K562 (cell line): Measurements from ENCODE around the gene ACOX1. TPM values are rescaled to one million over a fixed set of nuclear protein-coding genes. Genes with fewer than 3 reads are reported as not detected.

Source experiments
- BRCA1 ChIP-seq, 2 experiments: fragments of 450-650 bp in 1 of 2; sonication (generic) in 1 of 2; formaldehyde crosslinking in 1 of 2; IDR thresholded peaks; 2 replicates each; pipeline versions ENCODE4 v1.5.0 to v1.6.1; 2017 to 2020; ENCODE audit warnings: mild to moderate bottlenecking in 1 of 2, missing genetic modification reagents in 1 of 2
- ETV5 ChIP-seq: sonication (generic); formaldehyde crosslinking; IDR thresholded peaks from 2 replicates; pipeline ENCODE4 v1.4.0; 2020; ENCODE audit warnings: low read depth, mild to moderate bottlenecking, missing genetic modification reagents
- GTF2A2 ChIP-seq: IDR thresholded peaks from 2 replicates; pipeline ENCODE4 v1.6.1; 2016; ENCODE audit warnings: mild to moderate bottlenecking, missing genetic modification characterization, missing compliant biosample characterization
- MAX ChIP-seq: sonication (generic); formaldehyde crosslinking; IDR thresholded peaks from 2 replicates; pipeline ENCODE4 v1.9.0; 2022; ENCODE audit warnings: mild to moderate bottlenecking, missing genetic modification reagents
- MED1 ChIP-seq: sonication (generic); formaldehyde crosslinking; IDR thresholded peaks from 2 replicates; pipeline ENCODE4 v1.8.1; 2023; ENCODE audit warnings: missing genetic modification reagents, borderline replicate concordance
- MLX ChIP-seq, 2 experiments: fragments of 450-650 bp in 1 of 2; sonication (generic) in 1 of 2; formaldehyde crosslinking; conservative IDR thresholded peaks; 2 replicates each; pipeline versions ENCODE4 v1.4.0 to v1.8.1; 2020 to 2022; ENCODE audit warnings: mild to moderate bottlenecking in 1 of 2, missing genetic modification reagents in 1 of 2
- NFRKB ChIP-seq: fragments of 450-650 bp; IDR thresholded peaks from 2 replicates; pipeline ENCODE4 v1.6.1; 2016; ENCODE audit warnings: low read depth
- NFXL1 ChIP-seq: fragments of 450-650 bp; formaldehyde crosslinking; IDR thresholded peaks from 2 replicates; pipeline ENCODE4 v1.4.0; 2021; ENCODE audit warnings: mild to moderate bottlenecking
- PCBP1 ChIP-seq: fragments of 200-400 bp; formaldehyde crosslinking; IDR thresholded peaks from 2 replicates; pipeline ENCODE4 v1.6.1; 2018; ENCODE audit warnings: mild to moderate bottlenecking, low read depth, low read length; ENCODE audit not compliant: poor library complexity, severe bottlenecking
- RFX1 ChIP-seq: fragments of 450-650 bp; IDR thresholded peaks from 2 replicates; pipeline ENCODE4 v1.6.1; 2016; ENCODE audit warnings: mild to moderate bottlenecking, moderate library complexity
- RUNX1 ChIP-seq: sonication (generic); IDR thresholded peaks from 2 replicates; pipeline ENCODE4 v1.6.1; 2016; ENCODE audit warnings: antibody characterized with exemption, low read depth
- TAF1 ChIP-seq: IDR thresholded peaks from 2 replicates; pipeline ENCODE4 v1.6.1; 2011; ENCODE audit warnings: mild to moderate bottlenecking, low read length, moderate library complexity; ENCODE audit not compliant: insufficient read depth, control insufficient read depth, severe bottlenecking; ENCODE audit errors: extremely low read depth
- TSHZ1 ChIP-seq: fragments of 250-450 bp; sonication (Bioruptor Pico); IDR thresholded peaks from 2 replicates; pipeline ENCODE4 v1.4.0; 2020; ENCODE audit warnings: mild to moderate bottlenecking, moderate library complexity
- U2AF1 ChIP-seq: fragments of 200-400 bp; formaldehyde crosslinking; optimal IDR thresholded peaks from 2 replicates; pipeline ENCODE3; 2017; ENCODE audit warnings: mild to moderate bottlenecking, low read depth, low read length, moderate library complexity
- ZBTB2 ChIP-seq: fragments of 450-650 bp; IDR thresholded peaks from 2 replicates; pipeline ENCODE4 v1.6.1; 2016; ENCODE audit warnings: antibody characterized with exemption
- ZC3H4 ChIP-seq: sonication (generic); formaldehyde crosslinking; IDR thresholded peaks from 2 replicates; pipeline ENCODE4 v1.9.0; 2021; ENCODE audit warnings: missing genetic modification reagents, borderline replicate concordance
- ZFP30 ChIP-seq: fragments of 250-450 bp; sonication (Bioruptor Pico); IDR thresholded peaks from 2 replicates; pipeline ENCODE4 v1.8.0; 2022; ENCODE audit warnings: moderate library complexity, mild to moderate bottlenecking, inconsistent platforms, borderline replicate concordance
- ZSCAN32 ChIP-seq: fragments of 450-650 bp; formaldehyde crosslinking; IDR thresholded peaks from 2 replicates; pipeline ENCODE4 v1.4.0; 2020; ENCODE audit warnings: mild to moderate bottlenecking, moderate library complexity
- polyA plus RNA-seq, 8 experiments: library from polyadenylated mRNA; depleted of rRNA in 4 of 8; stranded (reverse) in 5 of 8; unstranded in 3 of 8; fragments of >200 nt; fragmentation: Nextera tagmentation in 2 of 8; fragmentation: Illumina TruSeq in 1 of 8; extraction: Ambion mirVana in 2 of 8; extraction: Trizol in 1 of 8; gene quantifications; 2 replicates each; pipeline versions ENCODE4 v1.2.1 to v1.2.3, GENCODE V29; 2011 to 2014; ENCODE audit warnings: inconsistent platforms in 1 of 8, missing spikeins in 1 of 8
- total RNA-seq, 7 experiments: library from RNA; depleted of rRNA in 6 of 7; stranded (reverse); fragments of >200 nt in 6 of 7; fragmentation: Illumina TruSeq in 2 of 7; extraction: Trizol in 2 of 7; gene quantifications; 2 replicates each; pipeline versions ENCODE4 v1.2.1 to v1.2.3, GENCODE V29; 2011 to 2021; ENCODE audit warnings: low replicate concordance in 1 of 7
- TF ChIP-seq, protein P1 (sequence below): sonication (generic); formaldehyde crosslinking; IDR thresholded peaks from 2 replicates; pipeline ENCODE4 v1.8.0; 2022; ENCODE audit warnings: mild to moderate bottlenecking, missing genetic modification reagents

ACOX1 gene
- total and polyA plus RNA-seq, 9 of the 15 experiments (the other 6 are each of a cell fraction or from before 2014, with no cell fraction given): 7.8 to 24.1 (median 14.5) TPM

DNA sequence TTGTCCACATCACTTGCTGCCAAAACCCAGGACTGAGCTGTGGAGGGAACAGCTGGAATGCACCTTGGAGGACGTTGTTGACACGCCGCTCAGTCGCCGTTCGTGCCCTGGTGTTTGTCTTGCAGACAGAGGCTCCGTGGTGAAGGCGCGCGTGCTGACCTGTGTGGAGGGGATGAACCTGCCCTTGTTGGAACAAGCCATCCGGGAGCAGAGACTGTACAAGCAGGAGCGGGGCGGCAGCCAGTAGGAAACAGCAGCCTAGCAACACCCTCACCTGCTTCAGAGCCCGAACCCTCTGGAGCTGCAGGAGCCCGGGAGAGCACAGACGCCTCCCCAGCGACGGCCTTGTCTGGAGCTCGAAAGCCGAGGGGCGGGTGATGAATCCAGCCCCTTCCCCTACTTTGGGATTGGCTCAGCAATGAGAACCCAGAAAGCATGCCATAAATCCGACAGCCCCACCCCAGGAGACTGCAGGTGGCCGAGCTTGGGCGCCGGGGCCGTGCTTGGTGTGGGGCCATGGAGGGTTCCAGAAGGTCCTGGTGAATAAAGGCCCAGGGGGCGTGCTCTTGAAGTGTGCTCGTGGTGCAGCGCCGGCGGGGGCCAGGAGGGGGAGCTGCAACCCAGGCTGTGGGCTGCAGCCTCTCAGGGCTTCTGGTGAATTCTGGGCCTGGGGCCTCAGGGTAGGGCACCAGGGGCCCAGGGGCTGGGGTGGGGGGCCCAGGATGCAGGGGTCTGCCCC lies 21.2 kb upstream of the ACOX1 start (continued):
- TF ChIP-seq BRCA1 (IDR thresholded peaks at IDR 0.05) (no peak), BRCA1 (CRISPR knock-in tag; IDR thresholded peaks at IDR 0.05) (no peak), RUNX1 (no peak), ZSCAN32 (CRISPR knock-in tag) (no peak), GTF2A2 (tag) (no peak), MLX (CRISPR knock-in tag; conservative IDR thresholded peaks at IDR 0.05) (no peak), NFRKB (no peak), U2AF1 (no peak), RFX1 (no peak), NFXL1 (CRISPR knock-in tag) (no peak), TSHZ1 (no peak), TAF1 (peak; percentile 14), MED1 (no peak), ZBTB2 (no peak), ZFP30 (CRISPR knock-in tag) (no peak), MAX (peak; percentile 52; the same call in 1 of the 2 replicates), PCBP1 (no peak), ETV5 (CRISPR knock-in tag) (no peak), ZC3H4 (no peak)
- TF ChIP-seq, protein P1, sequence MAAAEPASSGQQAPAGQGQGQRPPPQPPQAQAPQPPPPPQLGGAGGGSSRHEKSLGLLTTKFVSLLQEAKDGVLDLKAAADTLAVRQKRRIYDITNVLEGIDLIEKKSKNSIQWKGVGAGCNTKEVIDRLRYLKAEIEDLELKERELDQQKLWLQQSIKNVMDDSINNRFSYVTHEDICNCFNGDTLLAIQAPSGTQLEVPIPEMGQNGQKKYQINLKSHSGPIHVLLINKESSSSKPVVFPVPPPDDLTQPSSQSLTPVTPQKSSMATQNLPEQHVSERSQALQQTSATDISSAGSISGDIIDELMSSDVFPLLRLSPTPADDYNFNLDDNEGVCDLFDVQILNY (CRISPR knock-in tag): no peak
